Measurements from ENCODE around the gene SMG9.

The SMG9 gene

DNA sequence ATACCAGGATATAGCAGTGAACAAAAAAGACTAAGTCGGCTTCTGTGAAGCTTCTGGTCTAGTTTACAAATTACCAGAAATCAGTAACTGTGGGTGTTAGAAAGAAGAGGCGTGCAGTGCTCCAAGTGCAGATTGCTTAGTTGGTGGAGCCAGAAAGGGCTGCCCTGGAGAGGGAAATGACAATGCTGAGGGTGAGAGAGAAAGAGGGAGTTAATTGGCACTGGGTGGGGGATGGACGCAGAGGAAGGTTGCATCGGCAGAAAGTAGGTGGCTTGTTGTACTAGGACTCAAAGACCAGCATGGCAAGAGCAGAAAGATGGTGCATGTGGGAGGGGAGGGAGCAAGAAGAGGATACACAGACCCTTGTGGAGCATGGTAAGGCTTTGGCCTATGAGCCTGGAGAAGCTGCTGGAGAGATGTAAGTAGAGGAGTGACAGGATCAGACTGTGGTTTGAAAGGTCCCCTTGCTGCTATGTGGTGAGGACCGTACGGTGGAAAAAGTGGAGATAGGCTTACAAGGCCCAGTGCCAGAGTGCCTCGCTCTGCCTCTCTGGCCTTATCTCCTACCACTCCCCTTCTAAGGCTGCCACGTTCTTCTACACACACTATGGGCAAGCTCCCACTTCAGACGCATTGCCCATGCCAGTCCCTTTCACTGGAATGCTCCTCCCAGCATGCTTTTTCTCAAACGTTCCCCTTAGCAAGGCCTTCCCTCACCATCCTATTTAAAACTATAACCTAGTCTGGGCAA is 13.5 kb downstream of the SMG9 start:
- Histone ChIP-seq H3K27ac (ENCODE audit: insufficient read depth in 1 of 2, low read depth in 1 of 2, low read length in 2 of 2, poor library complexity in 1 of 2, severe bottlenecking in 2 of 2) (no peak overlapping the region), H3K27me3 (replicated peaks in 2 of 5; ENCODE audit: control insufficient read depth in 4 of 5, insufficient read depth in 5 of 5, low read length in 4 of 5) (no peaks in the 10 kb centered on the region), H3K36me3 (ENCODE audit: control insufficient read depth in 4 of 4, insufficient read depth in 4 of 4, low read length in 3 of 4) (peaks cover 11 to 86% (median 69%) of the 10 kb centered on the region in 4 experiments), H3K4me3 (ENCODE audit: control insufficient read depth in 1 of 7, extremely low read depth in 1 of 7, insufficient read depth in 4 of 7, low read depth in 2 of 7, low read length in 6 of 7) (no peak overlapping the region), H3K4me1 (ENCODE audit: control extremely low read depth in 1 of 4, control insufficient read depth in 4 of 4, insufficient read depth in 4 of 4, low read length in 3 of 4) (peaks cover 3 to 9% (median 6%) of the 10 kb centered on the region in 4 experiments), H3K9me3 (ENCODE audit: control extremely low read depth in 1 of 5, control insufficient read depth in 4 of 5, insufficient read depth in 2 of 5, low read depth in 1 of 5, low read length in 4 of 5) (no peaks in the 10 kb centered on the region)
- ChIA-PET POLR2A (no interaction called here), CTCF (interaction anchor here (0.9 to 1.4 kb wide), 5 partner anchors 8 to 68 kb away, joined by 3 to 5 read pairs (median 4); no protein-coding TSS in a partner anchor)
- WGBS (ENCODE audit: insufficient coverage) = 97% methylated on average over 5 of the region's 10 CpGs
- no peak for DNase-seq

DNA sequence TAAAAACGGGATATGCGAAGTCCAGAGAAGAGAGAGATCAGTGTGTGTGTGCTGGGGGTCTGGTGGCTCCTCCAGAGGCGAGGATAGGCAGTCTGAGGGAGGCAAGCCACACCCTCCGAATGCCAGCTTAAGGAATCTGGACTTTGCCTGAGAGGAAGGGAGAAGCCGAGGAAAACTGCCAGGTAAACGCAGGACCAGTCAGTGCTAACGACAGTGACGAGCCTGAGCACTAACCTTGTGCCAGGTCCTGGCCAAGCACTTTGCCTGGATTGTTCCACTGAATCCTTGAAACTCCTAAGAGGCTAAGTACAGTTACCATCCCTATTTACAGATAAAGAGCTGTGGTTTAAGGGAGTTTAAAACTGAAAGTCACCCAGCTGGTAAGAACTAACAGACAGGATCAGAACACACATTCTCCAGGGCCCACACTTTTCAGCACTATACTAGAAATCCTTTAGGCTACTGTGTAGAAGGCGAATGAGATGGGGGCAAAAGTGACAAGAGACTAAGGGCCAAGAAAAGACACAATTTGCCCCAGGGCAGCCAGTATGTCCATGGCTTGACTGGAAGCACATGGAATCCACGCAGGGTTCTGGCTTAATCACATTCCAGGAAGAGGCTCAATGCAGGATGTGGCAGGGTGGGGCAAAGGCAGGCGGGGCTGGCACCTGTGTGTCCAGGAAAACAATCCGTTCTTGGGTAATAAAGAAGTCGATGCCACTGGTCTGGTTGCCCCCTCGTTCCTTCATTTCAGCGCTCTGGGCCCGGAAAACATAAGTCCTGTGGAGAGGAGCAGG is 15.1 kb downstream of the SMG9 start:
- CTCF ChIA-PET = interaction anchor here (1.3 to 1.4 kb wide), 2 partner anchors 35 to 70 kb away, joined by 4 read pairs; no protein-coding TSS in a partner anchor
- no peak overlapping the region for H3K4me3 ChIP-seq (ENCODE audit: control insufficient read depth in 1 of 7, extremely low read depth in 1 of 7, insufficient read depth in 4 of 7, low read depth in 2 of 7, low read length in 6 of 7)
- H3K9me3 ChIP-seq (ENCODE audit: control extremely low read depth in 1 of 5, control insufficient read depth in 4 of 5, insufficient read depth in 2 of 5, low read depth in 1 of 5, low read length in 4 of 5) = no peaks in the 10 kb centered on the region
- no peak overlapping the region for H3K27ac ChIP-seq (ENCODE audit: insufficient read depth in 1 of 2, low read depth in 1 of 2, low read length in 2 of 2, poor library complexity in 1 of 2, severe bottlenecking in 2 of 2)
- no peaks in the 10 kb centered on the region for H3K27me3 ChIP-seq (replicated peaks in 2 of 5; ENCODE audit: control insufficient read depth in 4 of 5, insufficient read depth in 5 of 5, low read length in 4 of 5)
- 92% methylated on average over 15 of the region's 16 CpGs for WGBS (ENCODE audit: insufficient coverage)
- no peak for DNase-seq
- H3K4me1 ChIP-seq (ENCODE audit: control extremely low read depth in 1 of 4, control insufficient read depth in 4 of 4, insufficient read depth in 4 of 4, low read length in 3 of 4) = peaks cover 0 to 2% (median under 1%) of the 10 kb centered on the region in 4 experiments
- POLR2A ChIA-PET = no interaction called here
- peaks cover 8 to 90% (median 71%) of the 10 kb centered on the region in 4 experiments for H3K36me3 ChIP-seq (ENCODE audit: control insufficient read depth in 4 of 4, insufficient read depth in 4 of 4, low read length in 3 of 4)

DNA sequence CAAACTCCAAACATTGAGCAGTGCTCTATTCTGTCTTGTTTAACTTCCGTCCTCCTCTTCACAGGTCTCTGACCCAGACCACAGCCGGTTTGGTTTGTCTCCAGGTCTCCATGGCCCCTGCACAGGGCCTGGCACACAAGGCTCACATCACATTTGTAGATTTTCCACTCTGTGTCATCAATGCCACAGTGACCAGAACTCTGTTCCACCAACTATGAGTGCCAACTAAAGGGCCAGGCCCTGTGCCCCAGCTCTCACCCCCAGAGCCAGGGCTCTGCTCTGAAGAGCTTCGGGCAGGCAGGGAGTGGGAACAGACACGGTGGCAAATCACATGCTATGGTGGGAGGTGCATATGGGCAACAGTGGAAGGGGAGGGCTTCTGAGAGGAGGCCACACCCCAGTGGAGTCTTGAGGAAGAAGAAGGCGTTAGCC is 16.0 kb downstream of the SMG9 start:
- H3K27ac ChIP-seq (ENCODE audit: insufficient read depth in 1 of 2, low read depth in 1 of 2, low read length in 2 of 2, poor library complexity in 1 of 2, severe bottlenecking in 2 of 2) = no peak overlapping the region
- no peak for DNase-seq
- no peaks in the 10 kb centered on the region for H3K9me3 ChIP-seq (ENCODE audit: control extremely low read depth in 1 of 5, control insufficient read depth in 4 of 5, insufficient read depth in 2 of 5, low read depth in 1 of 5, low read length in 4 of 5)
- 72% methylated on average over 4 of the region's 5 CpGs for WGBS (ENCODE audit: insufficient coverage)
- H3K4me1 ChIP-seq (ENCODE audit: control extremely low read depth in 1 of 4, control insufficient read depth in 4 of 4, insufficient read depth in 4 of 4, low read length in 3 of 4) = no peaks in the 10 kb centered on the region
- ChIA-PET POLR2A (interaction anchor here (0.6 to 0.7 kb wide), 2 partner anchors 14 to 34 kb away, joined by 3 to 5 read pairs; no protein-coding TSS in a partner anchor), CTCF (no interaction called here)
- H3K4me3 ChIP-seq (ENCODE audit: control insufficient read depth in 1 of 7, extremely low read depth in 1 of 7, insufficient read depth in 4 of 7, low read depth in 2 of 7, low read length in 6 of 7) = no peak overlapping the region
- no peaks in the 10 kb centered on the region for H3K27me3 ChIP-seq (replicated peaks in 2 of 5; ENCODE audit: control insufficient read depth in 4 of 5, insufficient read depth in 5 of 5, low read length in 4 of 5)
- H3K36me3 ChIP-seq (ENCODE audit: control insufficient read depth in 4 of 4, insufficient read depth in 4 of 4, low read length in 3 of 4) = peaks cover 8 to 89% (median 69%) of the 10 kb centered on the region in 4 experiments

DNA sequence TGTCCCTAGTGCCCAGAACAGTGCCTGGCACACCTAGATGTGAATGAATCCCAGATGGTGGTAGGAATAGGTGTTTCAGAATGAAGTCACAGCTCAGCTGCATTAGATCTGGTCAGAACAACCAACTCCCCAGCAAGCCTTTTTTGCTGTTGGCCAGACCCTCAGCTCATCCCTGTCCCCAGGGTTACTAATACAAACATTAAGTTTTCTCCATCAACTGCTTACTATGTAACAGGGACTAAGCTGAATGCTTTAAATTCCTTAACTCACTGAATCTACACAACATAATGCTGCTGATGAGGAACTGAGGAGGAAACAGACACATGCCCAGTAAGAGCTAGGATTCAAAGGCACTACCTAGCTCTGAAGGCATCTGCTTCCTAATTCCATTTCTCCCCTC is 18.8 kb downstream of the SMG9 start:
- Histone ChIP-seq H3K4me1 (ENCODE audit: control extremely low read depth in 1 of 4, control insufficient read depth in 4 of 4, insufficient read depth in 4 of 4, low read length in 3 of 4) (peaks cover 4 to 20% (median 14%) of the 10 kb centered on the region in 4 experiments), H3K4me3 (ENCODE audit: control insufficient read depth in 1 of 7, extremely low read depth in 1 of 7, insufficient read depth in 4 of 7, low read depth in 2 of 7, low read length in 6 of 7) (no peak overlapping the region), H3K9me3 (ENCODE audit: control extremely low read depth in 1 of 5, control insufficient read depth in 4 of 5, insufficient read depth in 2 of 5, low read depth in 1 of 5, low read length in 4 of 5) (no peaks in the 10 kb centered on the region), H3K36me3 (ENCODE audit: control insufficient read depth in 4 of 4, insufficient read depth in 4 of 4, low read length in 3 of 4) (peaks cover 5 to 91% (median 61%) of the 10 kb centered on the region in 4 experiments), H3K27ac (ENCODE audit: insufficient read depth in 1 of 2, low read depth in 1 of 2, low read length in 2 of 2, poor library complexity in 1 of 2, severe bottlenecking in 2 of 2) (no peak overlapping the region), H3K27me3 (replicated peaks in 2 of 5; ENCODE audit: control insufficient read depth in 4 of 5, insufficient read depth in 5 of 5, low read length in 4 of 5) (peaks cover 0 to 2% (median 0%) of the 10 kb centered on the region in 5 experiments)
- CTCF ChIA-PET = interaction anchor here (1.0 to 1.5 kb wide), 4 partner anchors 9 to 53 kb away, joined by 3 to 5 read pairs (median 4); no protein-coding TSS in a partner anchor
- POLR2A ChIA-PET = no interaction called here
- DNase-seq = no peak

DNA sequence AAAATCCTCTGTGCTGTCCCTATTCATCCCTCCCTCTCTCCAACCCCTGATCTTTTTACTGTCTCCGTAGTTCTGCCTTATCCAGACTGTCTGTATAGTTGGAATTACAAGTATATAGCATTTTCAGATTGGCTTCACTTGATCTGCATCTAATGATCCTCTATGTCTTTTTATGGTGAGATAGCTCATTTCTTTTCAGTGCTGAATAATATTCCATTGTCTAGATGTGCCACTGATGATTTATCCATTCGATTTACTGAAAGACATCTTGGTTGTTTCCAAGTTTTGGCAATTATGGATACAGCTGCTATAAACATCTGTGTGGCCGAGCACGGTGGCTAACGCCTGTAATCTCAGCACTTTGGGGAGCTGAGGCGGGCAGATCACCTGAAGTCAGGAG is 19.7 kb downstream of the SMG9 start:
- Histone ChIP-seq H3K36me3 (ENCODE audit: control insufficient read depth in 4 of 4, insufficient read depth in 4 of 4, low read length in 3 of 4) (peaks cover 10 to 88% (median 59%) of the 10 kb centered on the region in 4 experiments), H3K4me3 (ENCODE audit: control insufficient read depth in 1 of 7, extremely low read depth in 1 of 7, insufficient read depth in 4 of 7, low read depth in 2 of 7, low read length in 6 of 7) (no peak overlapping the region), H3K27ac (ENCODE audit: insufficient read depth in 1 of 2, low read depth in 1 of 2, low read length in 2 of 2, poor library complexity in 1 of 2, severe bottlenecking in 2 of 2) (no peak overlapping the region), H3K9me3 (ENCODE audit: control extremely low read depth in 1 of 5, control insufficient read depth in 4 of 5, insufficient read depth in 2 of 5, low read depth in 1 of 5, low read length in 4 of 5) (no peaks in the 10 kb centered on the region), H3K4me1 (ENCODE audit: control extremely low read depth in 1 of 4, control insufficient read depth in 4 of 4, insufficient read depth in 4 of 4, low read length in 3 of 4) (peaks cover 4 to 20% (median 14%) of the 10 kb centered on the region in 4 experiments), H3K27me3 (replicated peaks in 2 of 5; ENCODE audit: control insufficient read depth in 4 of 5, insufficient read depth in 5 of 5, low read length in 4 of 5) (peaks cover 0 to 2% (median 0%) of the 10 kb centered on the region in 5 experiments)
- no peak for DNase-seq
- 100% methylated on average over 5 of the region's 6 CpGs for WGBS (ENCODE audit: insufficient coverage)
- ChIA-PET POLR2A (no interaction called here), CTCF (interaction anchor here (1.5 to 1.7 kb wide), 2 partner anchors 17 to 32 kb away, joined by 5 read pairs; no protein-coding TSS in a partner anchor)

DNA sequence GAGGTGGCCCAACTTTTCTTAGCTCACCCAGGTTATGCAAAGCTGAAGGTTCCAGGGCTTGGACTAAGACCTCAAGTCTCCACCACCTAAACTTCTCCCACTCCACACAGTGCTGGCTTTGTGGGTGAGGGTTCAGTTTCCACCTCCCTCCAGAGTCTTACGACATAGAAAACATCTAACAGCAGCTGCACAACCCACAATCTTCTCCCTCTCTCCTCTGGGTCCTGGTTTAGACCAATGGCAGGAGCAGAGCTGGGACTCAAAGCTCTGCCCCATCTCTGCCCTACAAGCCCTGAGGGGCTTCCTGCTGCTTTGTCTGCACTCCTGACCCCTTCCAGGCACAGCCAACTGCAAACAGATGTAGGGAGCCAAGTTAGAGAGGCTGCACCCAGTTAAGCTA is 22.9 kb downstream of the SMG9 start:
- no peak overlapping the region for H3K4me3 ChIP-seq (ENCODE audit: control insufficient read depth in 1 of 7, extremely low read depth in 1 of 7, insufficient read depth in 4 of 7, low read depth in 2 of 7, low read length in 6 of 7)
- POLR2A ChIA-PET = no interaction called here
- peaks cover 0 to 2% (median 0%) of the 10 kb centered on the region in 5 experiments for H3K27me3 ChIP-seq (replicated peaks in 2 of 5; ENCODE audit: control insufficient read depth in 4 of 5, insufficient read depth in 5 of 5, low read length in 4 of 5)
- CTCF ChIA-PET = interaction anchor here (0.7 to 1.7 kb wide), 3 partner anchors 13 to 63 kb away, joined by 3 to 6 read pairs (median 5); no protein-coding TSS in a partner anchor
- DNase-seq = no peak
- H3K36me3 ChIP-seq (ENCODE audit: control insufficient read depth in 4 of 4, insufficient read depth in 4 of 4, low read length in 3 of 4) = peaks cover 10 to 84% (median 51%) of the 10 kb centered on the region in 4 experiments
- no peak overlapping the region for H3K27ac ChIP-seq (ENCODE audit: insufficient read depth in 1 of 2, low read depth in 1 of 2, low read length in 2 of 2, poor library complexity in 1 of 2, severe bottlenecking in 2 of 2)
- peaks cover 0 to 3% (median 0%) of the 10 kb centered on the region in 5 experiments for H3K9me3 ChIP-seq (ENCODE audit: control extremely low read depth in 1 of 5, control insufficient read depth in 4 of 5, insufficient read depth in 2 of 5, low read depth in 1 of 5, low read length in 4 of 5)
- WGBS (ENCODE audit: insufficient coverage) = 83% methylated on average over 1 of the region's 1 CpG
- peaks cover 4 to 29% (median 22%) of the 10 kb centered on the region in 4 experiments for H3K4me1 ChIP-seq (ENCODE audit: control extremely low read depth in 1 of 4, control insufficient read depth in 4 of 4, insufficient read depth in 4 of 4, low read length in 3 of 4)

All from common myeloid progenitor, CD34-positive (primary cell).